ENCODE results near the gene MSI2.
A peak's percentile ranks its signal among the peaks of the same experiment; 100 is the strongest.

The MSI2 gene

GRCh38 chr17:57568340-57568739 is 312.0 kb downstream of the MSI2 start:
- ATAC-seq (replicated peaks; ENCODE audit: extremely low read depth, poor library complexity, severe bottlenecking) (no peak), DNase-seq (ENCODE audit: low spot score in 2 of 2) (no peak)
- no peak overlapping the region for H3K4me3 Mint-ChIP-seq
- peaks cover 2% of the 10 kb centered on the region for H3K36me3 Mint-ChIP-seq (ENCODE audit: insufficient read depth)
- peaks cover 19% of the 10 kb centered on the region for H3K4me1 Mint-ChIP-seq
- no peaks in the 10 kb centered on the region for H3K27me3 Mint-ChIP-seq
- H3K27ac Mint-ChIP-seq (ENCODE audit: low read depth) = no peak overlapping the region
- no peaks in the 10 kb centered on the region for H3K9me3 Mint-ChIP-seq

GRCh38 chr17:57569021-57569420 is 312.7 kb downstream of the MSI2 start:
- H3K27me3 Mint-ChIP-seq = no peaks in the 10 kb centered on the region
- H3K36me3 Mint-ChIP-seq (ENCODE audit: insufficient read depth) = peaks cover 2% of the 10 kb centered on the region
- H3K9me3 Mint-ChIP-seq = no peaks in the 10 kb centered on the region
- ATAC-seq (replicated peaks; ENCODE audit: extremely low read depth, poor library complexity, severe bottlenecking) (no peak), DNase-seq (ENCODE audit: low spot score in 2 of 2) (no peak)
- H3K27ac Mint-ChIP-seq (ENCODE audit: low read depth) = no peak overlapping the region
- H3K4me1 Mint-ChIP-seq = peaks cover 24% of the 10 kb centered on the region
- H3K4me3 Mint-ChIP-seq = no peak overlapping the region

- DNase-seq (ENCODE audit: low spot score in 2 of 2) (no peak), ATAC-seq (replicated peaks; ENCODE audit: extremely low read depth, poor library complexity, severe bottlenecking) (no peak)
- H3K27ac Mint-ChIP-seq (ENCODE audit: low read depth) = no peak overlapping the region
- peaks cover 2% of the 10 kb centered on the region for H3K36me3 Mint-ChIP-seq (ENCODE audit: insufficient read depth)
- H3K9me3 Mint-ChIP-seq = no peaks in the 10 kb centered on the region
- H3K4me3 Mint-ChIP-seq = no peak overlapping the region
- no peaks in the 10 kb centered on the region for H3K27me3 Mint-ChIP-seq
- peaks cover 24% of the 10 kb centered on the region for H3K4me1 Mint-ChIP-seq
These were observed 313.5 kb downstream of the MSI2 start for GRCh38 chr17:57569853-57570252.

GRCh38 chr17:57570724-57571344 is 314.5 kb downstream of the MSI2 start:
- Mint-ChIP-seq H3K27me3 (no peaks in the 10 kb centered on the region), H3K36me3 (ENCODE audit: insufficient read depth) (peaks cover under 1% of the 10 kb centered on the region), H3K9me3 (no peaks in the 10 kb centered on the region), H3K4me3 (no peak overlapping the region), H3K27ac (ENCODE audit: low read depth) (peak overlapping the region; percentile 41), H3K4me1 (peaks cover 18% of the 10 kb centered on the region)
- no peak for DNase-seq (ENCODE audit: low spot score in 2 of 2)
- no peak for ATAC-seq (replicated peaks; ENCODE audit: extremely low read depth, poor library complexity, severe bottlenecking)

GRCh38 chr17:57572062-57572461 is 315.7 kb downstream of the MSI2 start:
- H3K4me3 Mint-ChIP-seq = no peak overlapping the region
- H3K4me1 Mint-ChIP-seq = peaks cover 18% of the 10 kb centered on the region
- H3K36me3 Mint-ChIP-seq (ENCODE audit: insufficient read depth) = no peaks in the 10 kb centered on the region
- H3K27ac Mint-ChIP-seq (ENCODE audit: low read depth) = no peak overlapping the region
- no peaks in the 10 kb centered on the region for H3K27me3 Mint-ChIP-seq
- DNase-seq (ENCODE audit: low spot score in 2 of 2) (no peak), ATAC-seq (replicated peaks; ENCODE audit: extremely low read depth, poor library complexity, severe bottlenecking) (no peak)
- H3K9me3 Mint-ChIP-seq = no peaks in the 10 kb centered on the region

GRCh38 chr17:57572600-57572999 is 316.3 kb downstream of the MSI2 start:
- Mint-ChIP-seq H3K9me3 (no peaks in the 10 kb centered on the region), H3K4me3 (no peak overlapping the region), H3K27ac (ENCODE audit: low read depth) (no peak overlapping the region), H3K4me1 (peaks cover 18% of the 10 kb centered on the region), H3K36me3 (ENCODE audit: insufficient read depth) (no peaks in the 10 kb centered on the region), H3K27me3 (no peaks in the 10 kb centered on the region)
- no peak for ATAC-seq (replicated peaks; ENCODE audit: extremely low read depth, poor library complexity, severe bottlenecking)
- DNase-seq (ENCODE audit: low spot score in 2 of 2) = no peak

- Mint-ChIP-seq H3K36me3 (ENCODE audit: insufficient read depth) (peaks cover 3% of the 10 kb centered on the region), H3K27me3 (no peaks in the 10 kb centered on the region), H3K4me1 (peaks cover 20% of the 10 kb centered on the region), H3K4me3 (no peak overlapping the region), H3K27ac (ENCODE audit: low read depth) (no peak overlapping the region), H3K9me3 (no peaks in the 10 kb centered on the region)
- no peak for ATAC-seq (replicated peaks; ENCODE audit: extremely low read depth, poor library complexity, severe bottlenecking)
- no peak for DNase-seq (ENCODE audit: low spot score in 2 of 2)
These were observed 317.8 kb downstream of the MSI2 start for GRCh38 chr17:57574040-57574513.

- H3K27ac Mint-ChIP-seq (ENCODE audit: low read depth) = no peak overlapping the region
- H3K27me3 Mint-ChIP-seq = no peaks in the 10 kb centered on the region
- ATAC-seq (replicated peaks; ENCODE audit: extremely low read depth, poor library complexity, severe bottlenecking) (no peak), DNase-seq (ENCODE audit: low spot score in 2 of 2) (no peak)
- no peaks in the 10 kb centered on the region for H3K9me3 Mint-ChIP-seq
- H3K4me1 Mint-ChIP-seq = peaks cover 18% of the 10 kb centered on the region
- H3K4me3 Mint-ChIP-seq = no peak overlapping the region
- peaks cover 3% of the 10 kb centered on the region for H3K36me3 Mint-ChIP-seq (ENCODE audit: insufficient read depth)
These were observed 320.4 kb downstream of the MSI2 start for GRCh38 chr17:57576744-57577143.

- H3K4me3 Mint-ChIP-seq = no peak overlapping the region
- no peak for ATAC-seq (replicated peaks; ENCODE audit: extremely low read depth, poor library complexity, severe bottlenecking)
These were observed 321.7 kb downstream of the MSI2 start for GRCh38 chr17:57577751-57578607.

GRCh38 chr17:57578608-57579225 is 322.4 kb downstream of the MSI2 start:
- peaks cover 15% of the 10 kb centered on the region for H3K4me1 Mint-ChIP-seq
- H3K9me3 Mint-ChIP-seq = no peaks in the 10 kb centered on the region
- no peak for ATAC-seq (replicated peaks; ENCODE audit: extremely low read depth, poor library complexity, severe bottlenecking)
- H3K4me3 Mint-ChIP-seq = no peak overlapping the region
- H3K27me3 Mint-ChIP-seq = no peaks in the 10 kb centered on the region
- H3K36me3 Mint-ChIP-seq (ENCODE audit: insufficient read depth) = peaks cover 3% of the 10 kb centered on the region
- H3K27ac Mint-ChIP-seq (ENCODE audit: low read depth) = peak overlapping the region; percentile 82
- no peak for DNase-seq (ENCODE audit: low spot score in 2 of 2)

More at GRCh38 chr17:57577751-57578607, 321.7 kb downstream of the MSI2 start:
- no peaks in the 10 kb centered on the region for H3K9me3 Mint-ChIP-seq
- no peak for DNase-seq (ENCODE audit: low spot score in 2 of 2)
- peak overlapping the region; percentile 82 for H3K27ac Mint-ChIP-seq (ENCODE audit: low read depth)
- peaks cover 18% of the 10 kb centered on the region for H3K4me1 Mint-ChIP-seq
- no peaks in the 10 kb centered on the region for H3K27me3 Mint-ChIP-seq
- peaks cover 3% of the 10 kb centered on the region for H3K36me3 Mint-ChIP-seq (ENCODE audit: insufficient read depth)

- Mint-ChIP-seq H3K27me3 (no peaks in the 10 kb centered on the region), H3K36me3 (ENCODE audit: insufficient read depth) (peaks cover 3% of the 10 kb centered on the region), H3K9me3 (no peaks in the 10 kb centered on the region), H3K4me3 (no peak overlapping the region), H3K4me1 (peaks cover 14% of the 10 kb centered on the region), H3K27ac (ENCODE audit: low read depth) (no peak overlapping the region)
- DNase-seq (ENCODE audit: low spot score in 2 of 2) (no peak), ATAC-seq (replicated peaks; ENCODE audit: extremely low read depth, poor library complexity, severe bottlenecking) (no peak)
These were observed 322.9 kb downstream of the MSI2 start for GRCh38 chr17:57579245-57579644.

- DNase-seq (ENCODE audit: low spot score in 2 of 2) (no peak), ATAC-seq (replicated peaks; ENCODE audit: extremely low read depth, poor library complexity, severe bottlenecking) (no peak)
- no peaks in the 10 kb centered on the region for H3K27me3 Mint-ChIP-seq
- H3K4me1 Mint-ChIP-seq = peaks cover 14% of the 10 kb centered on the region
- no peaks in the 10 kb centered on the region for H3K9me3 Mint-ChIP-seq
- H3K36me3 Mint-ChIP-seq (ENCODE audit: insufficient read depth) = peaks cover 3% of the 10 kb centered on the region
- H3K27ac Mint-ChIP-seq (ENCODE audit: low read depth) = peak overlapping the region; percentile 19
- H3K4me3 Mint-ChIP-seq = no peak overlapping the region
These were observed 323.9 kb downstream of the MSI2 start for GRCh38 chr17:57580055-57580739.

Data from central memory CD8-positive, alpha-beta T cell (primary cell).